Measurements from ENCODE around the gene SAMHD1.
"Not testable (repeated sequence)": the region's sequence is repeated elsewhere in the genome, so short reads cannot be mapped to it uniquely, and the experiment has no call there.

The SAMHD1 gene

GRCh38 chr20:36906086-36906485 lies 45.4 kb downstream of the SAMHD1 start:
- not testable (repeated sequence) for DNase-seq

- not testable (repeated sequence) for DNase-seq
Observed at GRCh38 chr20:36905566-36905965, 45.9 kb downstream of the SAMHD1 start.

GRCh38 chr20:36904690-36905089 lies 46.8 kb downstream of the SAMHD1 start:
- DNase-seq: no peak

- DNase-seq: no peak
Observed at GRCh38 chr20:36895036-36895435, 56.5 kb downstream of the SAMHD1 start.

- DNase-seq: no peak
Observed at GRCh38 chr20:36893801-36894200, 57.7 kb downstream of the SAMHD1 start.

- no peak for DNase-seq
Observed at GRCh38 chr20:36891211-36891610, 60.3 kb downstream of the SAMHD1 start.

- DNase-seq: no peak
Observed at GRCh38 chr20:36890586-36890985, 60.9 kb downstream of the SAMHD1 start.

- no peak for DNase-seq
Observed at GRCh38 chr20:36888880-36889516, 62.5 kb downstream of the SAMHD1 start.

GRCh38 chr20:36887752-36888090 lies 63.8 kb downstream of the SAMHD1 start:
- DNase-seq: no peak

- DNase-seq: peak; percentile 28 to 89
Observed at GRCh38 chr20:36886859-36887751, 64.4 kb downstream of the SAMHD1 start.

GRCh38 chr20:36885356-36885755 lies 66.2 kb downstream of the SAMHD1 start:
- peak in 1 of 2 donors; percentile 25 for DNase-seq

GRCh38 chr20:36883977-36884535 lies 67.5 kb downstream of the SAMHD1 start:
- peak; percentile 45 to 48 for DNase-seq

GRCh38 chr20:36881888-36882287 lies 69.6 kb downstream of the SAMHD1 start:
- DNase-seq: no peak

GRCh38 chr20:36881331-36881730 lies 70.2 kb downstream of the SAMHD1 start:
- DNase-seq: no peak

GRCh38 chr20:36880741-36881250 lies 70.7 kb downstream of the SAMHD1 start:
- no peak for DNase-seq

- no peak for DNase-seq
Observed at GRCh38 chr20:36878941-36879340, 72.6 kb downstream of the SAMHD1 start.

GRCh38 chr20:36876473-36876833 lies 75.1 kb downstream of the SAMHD1 start:
- no peak for DNase-seq

- no peak for DNase-seq
Observed at GRCh38 chr20:36875702-36876472, 75.6 kb downstream of the SAMHD1 start, which contains the start of gene TLDC2. TLDC2 (plus strand) TSS chr20:36876138; CDS start chr20:36876175, 37 bp downstream.

GRCh38 chr20:36875093-36875492 lies 76.4 kb downstream of the SAMHD1 start:
- not testable (repeated sequence) for DNase-seq

- peak; percentile 53 to 70 for DNase-seq
Observed at GRCh38 chr20:36873498-36874189, 77.9 kb downstream of the SAMHD1 start.

- DNase-seq: no peak
Observed at GRCh38 chr20:36872852-36873251, 78.7 kb downstream of the SAMHD1 start.
